GM21423 (cell line): ENCODE data around the gene NFIX.

ENCODE experiments used
- ATAC-seq: cut with Tn5 transposase; IDR thresholded peaks from one replicate; pipeline ENCODE4 v1.9.1; 2021; ENCODE audit warnings: mild to moderate bottlenecking, moderate library complexity; ENCODE audit not compliant: unreplicated experiment

NFIX gene

DNA sequence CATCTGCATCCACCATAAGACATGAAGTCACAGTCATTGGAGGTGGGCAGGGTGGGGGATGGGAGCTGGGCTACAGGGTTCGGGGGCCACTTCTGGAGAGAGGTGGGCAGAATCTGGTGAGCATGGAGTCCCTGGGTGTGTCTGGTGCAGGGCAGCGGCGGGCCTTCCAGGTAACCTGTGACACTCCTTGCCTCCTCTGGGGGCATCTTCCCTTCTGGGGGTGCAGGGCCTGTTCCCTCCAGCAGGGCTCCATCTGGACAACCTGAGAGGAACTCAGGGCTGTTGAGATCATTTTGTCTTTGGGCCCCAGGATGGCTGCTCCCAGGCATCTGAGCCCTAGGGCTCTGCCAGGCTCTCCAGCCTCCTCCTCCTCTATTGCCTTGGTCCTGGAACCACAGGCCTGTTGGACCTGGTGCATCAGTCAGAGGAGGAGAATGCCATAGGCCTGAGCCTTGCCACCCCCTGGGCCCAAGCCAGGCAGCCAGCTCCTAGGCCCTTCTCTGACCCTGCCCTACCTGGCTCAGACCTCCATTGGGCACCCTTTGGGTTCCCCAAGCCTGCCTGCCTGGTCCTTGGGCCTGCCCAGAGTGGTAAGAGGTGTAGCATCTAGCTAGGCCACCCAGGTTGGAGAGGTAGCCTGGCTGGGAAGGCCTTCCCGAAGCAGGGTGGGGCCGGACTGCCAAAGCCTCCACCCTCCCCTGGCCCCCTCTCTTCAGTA, 94.0 kb downstream of the NFIX start:
- ATAC-seq, result no peak

DNA sequence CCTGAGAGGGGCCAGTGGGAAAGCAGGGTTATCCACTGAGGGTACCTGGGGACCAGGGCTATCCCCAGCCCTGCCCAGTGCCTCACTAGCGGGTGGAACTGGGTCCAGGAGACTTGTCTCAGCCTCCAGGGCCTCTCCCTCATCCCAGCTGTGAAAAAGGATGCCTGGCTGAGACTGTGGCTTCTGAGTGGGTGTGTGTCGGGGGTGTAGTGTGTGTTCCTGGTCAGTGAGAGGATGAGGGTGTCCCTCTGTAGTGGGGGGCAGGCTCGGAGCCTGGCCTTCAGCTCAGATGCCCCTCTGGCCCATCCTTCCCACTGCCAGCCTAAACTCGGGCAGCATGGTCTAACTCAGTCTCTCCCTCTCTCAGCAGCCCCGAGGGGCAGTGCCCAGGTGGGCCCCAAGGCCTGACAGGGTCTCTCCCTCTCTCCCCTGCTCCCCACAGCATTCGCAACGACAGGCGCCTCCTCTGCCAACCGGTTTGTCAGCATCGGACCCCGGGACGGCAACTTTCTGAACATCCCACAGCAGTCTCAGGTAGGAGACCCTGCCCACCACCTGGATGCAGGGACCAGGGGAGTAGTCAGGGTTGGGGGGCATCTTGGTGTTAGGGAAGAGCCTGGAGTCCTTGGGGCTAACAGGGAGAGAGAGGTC, 94.7 kb downstream of the NFIX start:
- no peak for ATAC-seq

DNA sequence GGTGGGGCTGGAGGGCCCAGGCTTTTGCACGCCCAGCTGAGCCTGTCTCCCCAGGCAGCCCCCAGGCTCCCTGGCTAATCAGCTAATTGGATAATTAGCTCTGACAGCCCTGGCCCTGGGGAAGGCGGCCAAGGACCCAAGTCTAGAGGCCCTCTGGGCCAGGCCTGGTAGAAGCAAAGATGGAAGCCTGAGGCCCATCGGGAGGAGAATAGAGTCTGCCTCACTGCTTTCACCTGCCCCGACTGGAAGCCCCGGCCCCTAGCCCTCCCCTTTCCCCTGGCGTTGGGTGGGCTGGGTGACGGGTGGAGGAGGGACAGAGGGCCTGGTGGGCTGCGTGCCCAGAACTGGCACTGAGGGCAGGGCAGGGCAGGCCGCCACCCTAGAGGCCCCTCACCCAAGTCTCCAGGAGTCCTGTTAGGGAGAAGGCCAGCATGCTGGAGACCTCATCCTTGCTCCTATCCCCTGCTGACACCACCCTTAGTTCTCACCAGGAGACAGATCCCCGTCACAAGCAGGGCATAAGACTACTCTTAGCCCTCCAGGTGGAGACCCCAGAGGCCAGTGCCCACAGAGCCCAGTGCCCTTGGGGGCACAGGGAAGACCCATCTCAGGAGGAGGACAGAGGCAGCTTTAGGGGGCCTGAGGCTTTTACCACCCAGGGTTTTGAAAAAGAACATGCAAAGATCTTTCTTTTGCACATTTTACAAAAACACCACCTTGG, 95.4 kb downstream of the NFIX start:
- no peak for ATAC-seq

DNA sequence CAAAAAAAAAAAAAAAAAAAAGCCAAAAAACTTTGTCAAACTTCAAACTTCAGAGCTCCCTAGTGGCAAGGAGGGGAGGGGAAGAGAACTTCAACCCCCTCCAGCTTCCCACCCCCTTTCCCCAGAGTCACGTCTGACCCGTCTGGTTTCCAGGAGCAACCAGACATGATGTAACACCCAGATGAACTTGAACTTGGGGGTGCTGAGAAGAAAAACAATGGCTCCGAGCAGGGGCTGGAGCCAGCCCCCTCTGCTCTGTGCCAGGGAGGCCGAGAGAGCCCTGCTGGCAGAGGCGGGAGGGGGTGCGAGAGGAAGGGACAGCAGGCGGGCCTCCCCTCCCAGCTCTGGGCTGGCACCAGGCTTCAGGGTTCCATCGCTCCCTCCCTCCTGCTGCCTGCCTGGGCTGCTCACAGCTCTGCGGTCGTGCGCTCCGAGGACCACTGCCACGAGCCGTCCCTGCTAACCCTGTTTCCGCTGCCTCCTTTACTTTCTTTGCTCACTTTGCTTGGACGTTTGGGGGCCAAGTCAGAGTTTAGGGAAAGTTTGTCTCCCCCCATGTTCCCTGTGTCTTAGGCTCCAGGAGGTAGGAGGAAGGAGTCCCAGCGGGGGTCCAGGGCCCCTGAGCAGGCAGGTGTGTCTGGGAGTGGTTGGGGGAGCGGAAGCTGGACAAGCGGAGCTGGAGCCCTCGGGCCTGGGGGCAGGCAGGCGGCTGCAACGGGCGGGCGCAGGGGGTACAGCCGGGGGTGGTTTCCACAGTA, 96.3 kb downstream of the NFIX start:
- no peak for ATAC-seq

DNA sequence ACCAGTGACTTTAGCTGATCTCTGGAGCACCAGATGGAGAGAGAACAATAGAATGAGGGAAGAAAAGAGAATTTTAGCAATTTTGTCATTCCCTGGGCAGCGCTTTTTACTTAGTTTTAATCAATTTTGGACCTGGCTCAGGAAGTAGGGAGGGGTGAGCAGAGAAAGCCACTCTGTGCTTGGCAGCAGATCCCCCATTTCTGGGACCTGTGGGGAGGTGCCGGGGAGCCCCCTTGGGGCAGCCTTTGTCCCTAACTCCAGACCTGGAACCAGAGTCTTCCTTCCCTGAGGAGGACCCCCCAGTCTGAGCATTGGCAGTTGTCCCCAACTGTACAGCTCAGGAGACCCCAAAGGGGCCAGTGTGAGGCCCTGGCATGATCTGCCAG, 96.9 kb downstream of the NFIX start:
- no peak for ATAC-seq

DNA sequence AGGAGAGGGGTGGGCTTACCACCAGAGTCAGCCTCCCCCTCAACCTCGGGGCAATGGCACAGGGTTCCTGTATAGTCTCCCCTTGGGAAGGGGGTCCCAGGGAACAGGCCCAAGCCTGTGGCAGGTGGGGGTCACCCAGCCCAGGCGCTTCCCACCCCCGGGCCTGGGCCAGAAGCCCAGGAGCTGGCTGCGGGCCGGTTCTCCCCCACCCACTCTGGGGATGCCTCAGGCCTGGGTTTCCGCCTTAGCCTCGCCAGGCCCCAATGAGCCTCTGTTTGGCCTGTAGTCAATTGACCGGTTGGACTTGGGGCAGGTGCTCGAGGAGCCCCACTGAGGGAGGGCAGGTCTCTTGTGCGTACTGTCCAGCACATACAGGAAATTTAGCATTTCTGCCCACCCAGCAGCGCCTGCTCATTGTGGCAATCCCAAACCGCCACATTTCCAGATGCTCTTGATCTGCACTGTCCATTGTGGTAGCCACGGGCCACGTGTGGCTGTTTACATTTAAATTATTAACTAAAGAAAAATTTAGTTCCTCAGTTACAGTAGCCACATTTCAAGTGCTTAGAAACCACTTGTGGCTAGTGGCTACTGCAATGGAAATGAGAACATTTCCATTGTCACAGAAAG, 97.4 kb downstream of the NFIX start:
- ATAC-seq, result no peak

DNA sequence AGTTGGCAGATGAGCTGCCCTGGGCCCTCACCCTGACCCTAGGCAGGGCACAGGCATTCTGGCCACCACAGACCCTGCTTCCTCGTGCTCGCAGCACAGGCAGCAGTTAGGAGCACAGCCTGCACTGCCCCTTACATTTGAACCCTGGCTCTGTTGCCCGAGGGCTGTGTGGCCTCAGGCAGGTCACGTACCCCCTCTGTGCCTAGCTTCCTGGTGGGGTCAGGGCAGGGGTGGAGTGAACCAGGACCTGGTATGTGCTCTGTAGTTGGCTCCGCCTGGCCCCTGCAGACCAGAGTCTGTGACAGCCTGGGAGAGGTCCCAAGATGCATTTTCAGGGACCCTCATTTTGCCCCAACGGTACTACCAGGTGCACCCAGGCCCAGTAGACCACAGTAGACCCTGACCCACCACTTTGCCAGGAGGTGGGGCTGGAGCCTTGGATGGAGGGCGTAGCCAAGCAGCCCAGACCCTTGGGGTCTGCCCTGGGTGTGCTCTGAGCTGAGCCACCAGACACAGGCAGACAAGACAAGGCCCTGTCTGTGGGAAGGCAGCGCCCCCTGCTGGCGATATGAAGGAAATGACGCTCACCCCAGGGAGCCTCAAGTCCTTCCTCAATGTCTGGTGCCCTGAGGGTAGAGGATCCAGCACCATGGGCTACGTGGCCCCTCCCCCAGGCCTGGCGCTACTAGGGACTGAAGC, 98.3 kb downstream of the NFIX start:
- ATAC-seq, result no peak

DNA sequence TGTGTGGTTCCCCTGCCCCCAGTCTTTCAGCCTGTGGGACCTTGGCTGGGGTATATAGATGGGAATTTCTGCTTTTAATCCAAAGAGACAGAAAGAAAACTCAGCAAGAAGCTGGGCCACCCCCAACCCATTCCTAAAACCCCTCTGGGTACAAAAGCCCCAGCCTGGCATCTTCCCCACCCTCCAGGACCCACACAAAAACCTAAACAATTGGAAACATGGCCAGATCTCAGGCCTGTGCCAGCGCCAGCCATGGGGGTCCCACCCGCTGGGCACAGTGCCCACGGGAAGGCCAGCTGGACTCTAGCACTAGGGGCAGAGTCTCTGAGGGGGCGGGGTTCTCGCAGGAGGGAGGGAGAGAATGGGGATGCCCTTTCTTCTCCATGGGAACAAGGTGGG, 98.8 kb downstream of the NFIX start:
- ATAC-seq, result no peak

DNA sequence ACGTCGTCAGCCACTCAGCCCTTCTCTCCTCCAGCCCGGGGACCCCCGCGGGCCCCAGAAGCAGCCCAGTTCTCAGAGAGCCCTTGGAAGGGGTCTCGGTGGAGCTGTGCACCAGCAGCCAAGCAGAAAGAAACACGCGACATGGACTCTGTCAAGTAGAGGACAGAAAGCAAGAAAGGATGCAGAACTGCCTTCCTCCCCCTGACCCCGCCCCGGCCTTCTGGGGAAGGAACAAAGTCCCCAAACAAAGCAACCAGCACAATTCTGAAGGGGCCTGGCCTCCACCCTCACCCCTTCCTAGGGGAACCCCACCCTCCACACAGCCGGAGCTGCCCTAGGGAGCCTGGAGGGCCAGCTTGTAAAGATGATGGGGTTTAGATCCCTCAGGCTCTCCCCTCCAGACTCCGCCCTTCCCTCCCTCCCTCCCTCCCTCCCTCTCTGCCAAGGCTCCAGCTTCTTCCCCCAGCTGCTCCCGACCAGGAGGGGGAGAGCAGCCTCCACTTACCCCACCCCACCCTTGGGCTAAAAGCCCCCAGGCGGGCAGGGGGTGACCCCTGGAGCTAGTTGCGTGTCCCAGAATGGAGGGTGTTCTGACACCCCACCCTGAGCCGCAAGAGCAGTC, 99.6 kb downstream of the NFIX start:
- ATAC-seq, result no peak

DNA sequence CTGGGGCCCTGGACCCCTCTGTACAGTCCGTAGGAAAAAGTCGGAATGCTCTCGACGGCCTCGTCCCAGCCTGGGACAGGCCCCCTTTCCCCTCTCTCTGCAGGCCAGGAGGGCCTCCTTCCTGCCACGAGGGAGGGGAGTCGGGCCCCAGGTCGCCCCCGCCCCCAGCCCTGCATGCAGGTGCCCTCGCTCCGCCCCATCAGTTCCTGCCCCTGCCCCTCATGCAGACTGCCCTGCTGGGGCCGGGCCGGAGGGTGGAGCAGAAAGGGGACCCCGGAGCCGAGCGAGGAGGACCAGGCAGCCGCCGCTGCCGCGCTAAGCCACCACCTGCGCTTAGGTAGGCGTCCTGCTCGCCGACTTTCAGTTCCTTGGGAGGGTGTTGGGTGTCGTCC, 100.1 kb downstream of the NFIX start:
- no peak for ATAC-seq

DNA sequence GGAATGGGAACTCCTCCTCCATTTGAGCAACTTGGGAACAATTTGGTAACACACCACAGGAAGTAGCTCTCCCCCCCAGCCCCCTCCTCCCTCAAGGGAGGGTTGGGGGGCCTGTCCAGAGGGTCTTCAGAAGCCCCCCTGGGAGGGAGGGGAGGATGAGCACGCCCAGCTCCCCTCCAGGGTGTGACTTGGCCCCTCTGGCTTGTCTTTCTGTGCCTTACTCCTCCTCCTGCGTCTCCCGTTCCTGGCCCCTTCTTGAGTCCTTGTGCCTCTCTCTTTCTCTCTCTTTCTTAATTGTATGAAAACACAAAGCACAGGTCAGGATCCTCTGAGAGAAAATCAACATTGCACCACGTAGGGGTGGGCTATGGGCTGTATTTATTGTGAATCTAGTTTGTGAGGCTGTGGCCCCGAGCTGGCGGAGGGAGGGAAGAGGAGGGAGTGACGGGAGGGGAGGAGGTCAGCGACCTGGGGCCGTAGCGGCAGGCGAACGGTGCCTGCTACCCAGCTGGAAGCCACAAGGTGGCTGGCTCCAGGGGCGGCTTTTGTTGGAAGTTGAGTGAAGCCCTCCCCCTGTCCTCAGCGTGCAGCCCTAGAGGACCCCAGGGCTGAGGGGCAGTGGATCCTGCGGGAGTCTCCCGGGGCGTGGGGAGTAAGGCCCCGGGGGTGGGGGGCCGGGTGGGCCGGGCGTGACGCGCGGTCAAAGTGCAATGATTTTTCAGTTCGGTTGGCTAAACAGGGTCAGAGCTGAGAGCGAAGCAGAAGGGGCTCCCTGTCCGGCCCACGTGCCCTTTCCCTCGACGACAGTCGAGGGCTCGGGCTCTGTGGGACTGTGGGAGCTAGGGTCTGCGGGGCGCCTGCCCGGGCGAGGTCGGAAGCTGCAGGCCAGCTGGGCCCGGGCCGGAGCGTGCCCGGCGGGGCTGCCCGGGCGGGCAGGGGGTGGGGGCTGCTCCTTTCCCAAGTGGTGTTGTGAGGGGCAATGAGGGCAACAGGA, 101.0 kb downstream of the NFIX start:
- ATAC-seq, result no peak

DNA sequence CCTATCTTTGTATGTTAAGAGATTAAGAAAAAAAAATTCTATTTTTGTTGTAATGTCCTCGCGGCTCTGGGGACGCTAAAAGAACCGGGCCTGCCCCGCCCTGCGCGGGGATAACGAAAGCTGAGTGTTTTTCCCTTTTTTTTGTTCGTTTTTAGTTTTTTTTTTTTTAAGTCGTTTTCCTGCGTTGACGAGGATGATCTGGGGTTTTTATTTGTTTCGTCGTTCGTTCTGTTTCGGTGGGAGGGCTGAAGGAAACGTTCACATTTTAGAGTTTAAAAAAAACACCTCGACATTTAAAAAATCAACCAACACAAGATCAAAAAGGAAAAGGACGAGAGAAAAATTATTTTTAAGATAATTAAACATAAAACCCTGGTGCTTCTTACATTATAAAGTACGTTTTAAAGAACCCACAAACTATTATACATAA, 101.8 kb downstream of the NFIX start:
- no peak for ATAC-seq

DNA sequence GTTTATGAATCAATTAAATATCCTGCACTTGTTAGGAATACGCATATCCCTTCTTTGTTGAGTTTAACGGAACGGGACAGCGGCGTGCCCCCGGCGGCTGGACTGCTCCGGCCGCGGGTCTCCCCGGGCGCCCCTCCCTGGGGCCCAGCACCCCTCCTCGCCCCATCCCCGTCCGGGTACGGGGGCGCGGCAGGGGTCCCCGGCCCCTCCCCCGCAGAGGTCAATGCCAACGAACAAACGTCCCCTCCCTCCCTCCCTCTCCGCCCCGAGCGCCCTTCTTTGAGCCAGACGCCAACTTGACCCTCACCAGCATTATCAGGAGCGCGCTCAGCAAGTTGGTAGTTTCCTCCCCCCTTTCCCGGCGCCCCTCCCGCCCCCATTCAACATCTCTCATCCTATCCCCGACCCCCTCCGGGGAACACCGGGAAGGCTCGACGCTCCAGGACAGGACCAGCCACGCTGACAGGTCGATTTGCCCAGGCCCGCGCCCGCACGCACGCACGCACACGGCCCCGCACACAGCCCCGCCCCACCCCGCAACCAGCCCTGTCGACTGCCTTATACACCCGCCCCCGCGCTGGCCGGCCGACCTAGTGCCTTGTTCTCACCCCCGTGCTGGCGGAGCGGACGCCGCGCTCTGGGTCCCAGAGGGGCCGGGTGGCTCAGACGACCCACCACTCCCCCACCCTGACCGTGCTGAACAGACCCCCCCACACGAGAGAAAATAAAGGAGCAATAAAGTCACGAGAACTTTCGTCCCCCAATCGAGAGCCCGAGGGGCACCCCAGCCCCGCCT, 102.4 kb downstream of the NFIX start:
- ATAC-seq, result no peak

DNA sequence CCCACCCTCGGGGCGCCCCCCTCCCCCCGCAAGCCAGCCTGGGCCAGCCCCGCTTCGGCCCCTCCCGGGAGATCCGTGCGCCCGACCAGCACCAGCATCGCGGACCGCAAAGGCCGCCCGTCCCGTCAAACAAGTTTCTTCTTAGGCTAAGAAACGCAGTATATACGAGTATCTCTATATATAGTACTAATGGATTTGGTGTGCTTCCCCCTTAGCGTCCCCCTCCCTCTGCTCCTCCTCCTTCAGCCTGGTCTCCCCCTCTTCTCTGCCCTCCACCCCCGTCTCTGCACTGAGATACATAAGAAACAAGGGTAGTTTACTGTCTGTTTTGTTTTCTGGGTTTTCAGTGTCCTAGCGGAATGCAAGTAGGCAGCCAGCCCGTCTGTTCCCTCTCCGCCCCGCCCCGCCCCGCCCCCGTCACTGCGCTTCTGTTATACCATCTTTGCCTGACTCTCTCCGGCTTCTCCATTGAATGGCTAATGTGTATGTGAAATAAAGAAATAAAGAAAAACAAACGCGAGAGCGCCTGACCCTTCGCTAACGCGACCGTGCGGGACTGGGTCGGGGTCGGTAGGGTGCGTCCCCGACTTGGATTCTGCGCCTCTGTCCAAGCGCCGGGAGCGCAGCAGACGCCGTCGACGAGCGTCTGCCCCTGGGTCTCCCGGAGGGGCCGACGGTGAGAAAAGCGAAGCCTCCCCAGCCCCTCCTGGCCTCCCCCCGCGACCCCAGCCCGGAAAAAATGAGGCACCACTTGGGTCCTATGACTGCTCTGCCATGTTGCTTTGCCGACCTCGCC, 103.2 kb downstream of the NFIX start:
- ATAC-seq, result no peak

DNA sequence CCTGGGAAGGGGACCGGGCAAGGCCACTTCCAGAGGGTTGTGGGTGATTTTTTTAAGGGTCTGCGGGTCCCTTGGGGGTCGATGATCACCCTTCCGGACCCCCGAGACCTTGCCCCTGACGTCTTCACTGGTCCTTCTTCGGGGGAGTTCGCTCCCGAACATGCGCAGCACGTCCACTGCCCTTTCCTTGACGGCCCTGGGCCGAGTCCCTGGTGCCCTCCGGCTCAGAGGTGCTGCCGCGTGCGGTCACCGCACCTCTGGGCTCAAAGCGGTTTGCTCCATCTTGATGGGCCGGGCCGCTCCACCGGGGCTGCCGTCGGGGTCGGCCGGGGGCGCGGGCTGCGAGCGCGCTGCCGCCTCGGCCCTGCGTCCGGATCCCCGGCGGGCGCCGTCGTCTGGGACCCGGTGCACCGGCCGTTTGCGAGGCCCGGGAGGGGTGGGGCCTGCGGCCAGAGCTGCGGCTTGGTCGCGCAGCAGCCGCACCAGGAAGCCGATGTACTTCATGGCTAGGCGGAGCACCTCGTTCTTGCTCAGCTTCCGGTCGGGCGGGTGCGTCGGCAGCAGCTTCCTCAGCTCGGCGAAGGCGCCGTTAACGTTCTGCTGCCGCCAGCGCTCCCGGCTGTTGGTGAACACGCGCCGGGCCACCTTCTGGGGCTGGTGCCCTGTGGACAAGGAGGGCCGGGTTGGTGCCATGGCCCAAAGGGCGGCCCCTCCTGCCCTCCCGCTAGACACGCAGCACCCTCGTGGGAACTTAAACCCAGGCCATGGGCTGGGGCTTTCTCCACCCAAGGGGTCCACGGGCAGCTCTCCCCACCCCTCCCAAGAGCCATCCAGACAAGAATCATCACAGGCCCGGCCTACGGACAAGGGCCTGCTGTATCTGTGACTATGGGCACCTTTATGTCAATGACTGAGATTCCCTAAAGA, 104.1 kb downstream of the NFIX start:
- ATAC-seq, result no peak

DNA sequence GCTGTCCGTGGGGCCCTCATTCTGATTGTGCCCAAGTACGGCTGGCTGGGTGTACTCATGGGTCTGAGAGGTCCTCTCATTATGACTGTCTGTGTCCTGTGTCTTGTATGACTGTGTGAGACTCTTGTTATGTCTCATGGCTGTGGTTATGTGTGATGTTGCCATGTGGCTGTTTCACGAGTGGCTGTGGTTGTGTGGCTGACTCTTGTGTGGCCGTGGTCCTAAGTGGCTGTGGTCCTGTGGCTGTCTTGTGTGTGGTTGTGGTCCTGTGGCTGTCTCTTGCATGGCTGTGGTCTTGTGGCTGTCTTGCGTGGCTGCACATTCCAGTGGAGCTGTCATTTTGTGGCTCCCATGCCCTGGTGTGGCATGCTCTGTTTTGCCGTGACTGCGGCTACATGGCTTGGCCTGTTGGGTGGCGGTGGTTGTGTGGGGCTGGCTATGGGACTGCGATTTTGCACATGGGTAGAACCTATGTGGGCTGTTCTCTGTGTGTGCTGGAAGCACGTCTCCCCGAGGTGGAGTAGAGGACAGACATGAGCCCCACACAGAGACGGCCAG, 104.8 kb downstream of the NFIX start:
- ATAC-seq, result no peak
